ENCODE measurements around the gene ASCL4. TPM values are rescaled to one million over a fixed set of nuclear protein-coding genes. Genes with fewer than 3 reads are reported as not detected.

Gene ASCL4
- polyA plus RNA-seq, 1 of the 3 experiments (the other 2 are of a cell fraction): not detected

DNA sequence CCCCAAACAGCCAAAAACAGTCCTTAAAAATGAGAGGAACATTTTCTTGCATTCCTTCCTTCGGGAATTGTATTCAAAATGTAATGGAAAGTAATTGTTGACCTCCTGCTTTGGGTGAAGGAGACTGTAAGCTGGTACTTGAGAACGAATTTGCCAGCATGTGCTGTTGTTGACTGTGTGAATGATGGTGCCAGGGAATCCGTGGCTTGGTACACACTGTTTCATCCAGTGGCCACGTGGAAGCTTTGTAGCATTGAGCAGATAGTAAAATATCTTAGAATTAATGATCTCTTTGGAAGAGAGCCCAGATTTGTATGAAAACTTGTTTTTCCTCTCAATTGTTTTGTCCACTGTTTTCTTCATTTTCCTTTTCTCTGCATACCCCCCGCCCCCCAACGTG lies 1.7 kb downstream of the ASCL4 start:
- TF ChIP-seq, protein P1, sequence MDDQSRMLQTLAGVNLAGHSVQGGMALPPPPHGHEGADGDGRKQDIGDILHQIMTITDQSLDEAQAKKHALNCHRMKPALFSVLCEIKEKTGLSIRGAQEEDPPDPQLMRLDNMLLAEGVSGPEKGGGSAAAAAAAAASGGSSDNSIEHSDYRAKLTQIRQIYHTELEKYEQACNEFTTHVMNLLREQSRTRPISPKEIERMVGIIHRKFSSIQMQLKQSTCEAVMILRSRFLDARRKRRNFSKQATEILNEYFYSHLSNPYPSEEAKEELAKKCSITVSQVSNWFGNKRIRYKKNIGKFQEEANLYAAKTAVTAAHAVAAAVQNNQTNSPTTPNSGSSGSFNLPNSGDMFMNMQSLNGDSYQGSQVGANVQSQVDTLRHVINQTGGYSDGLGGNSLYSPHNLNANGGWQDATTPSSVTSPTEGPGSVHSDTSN (IDR thresholded peaks at IDR 0.05): no peak
- TF ChIP-seq REST (IDR thresholded peaks at IDR 0.05; ENCODE audit: low read depth, low read length) (no peak), FOXJ3 (CRISPR knock-in tag; IDR thresholded peaks at IDR 0.05) (no peak), RCOR1 (IDR thresholded peaks at IDR 0.05; ENCODE audit: low read length) (no peak), IRF3 (IDR thresholded peaks at IDR 0.05; ENCODE audit: low read depth, low read length) (no peak), RAD21 (IDR thresholded peaks at IDR 0.05; ENCODE audit: low read length) (no peak), USF2 (IDR thresholded peaks at IDR 0.05; ENCODE audit: borderline replicate concordance, low read depth, low read length) (no peak), YY1 (IDR thresholded peaks at IDR 0.05; ENCODE audit: low read depth) (no peak), MXI1 (IDR thresholded peaks at IDR 0.05; ENCODE audit: low read depth, low read length) (no peak), POLR2AphosphoS5 (IDR thresholded peaks at IDR 0.05; ENCODE audit: low read depth, low read length) (no peak), NRF1 (IDR thresholded peaks at IDR 0.05; ENCODE audit: low read depth, low read length) (no peak), FOXM1 (IDR thresholded peaks at IDR 0.05; ENCODE audit: low read depth) (no peak), MEF2A (IDR thresholded peaks at IDR 0.05; ENCODE audit: borderline replicate concordance, low read depth) (no peak)
- TF ChIP-seq, protein P2, sequence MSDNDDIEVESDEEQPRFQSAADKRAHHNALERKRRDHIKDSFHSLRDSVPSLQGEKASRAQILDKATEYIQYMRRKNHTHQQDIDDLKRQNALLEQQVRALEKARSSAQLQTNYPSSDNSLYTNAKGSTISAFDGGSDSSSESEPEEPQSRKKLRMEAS (IDR thresholded peaks at IDR 0.05; ENCODE audit: low read depth): no peak
- Histone ChIP-seq H3K9me3 (no peaks in the 10 kb centered on the region), H3K9me2 (no peaks in the 10 kb centered on the region), H3K79me2 (ENCODE audit: insufficient read depth) (no peaks in the 10 kb centered on the region), H3K9ac (no peak overlapping the region), H4K20me1 (ENCODE audit: insufficient read depth) (no peaks in the 10 kb centered on the region), H2AFZ (ENCODE audit: low read depth) (no peak overlapping the region), H3K27me3 (ENCODE audit: insufficient read depth) (peaks cover 23% of the 10 kb centered on the region), H3K4me2 (no peak overlapping the region), H3K27ac (ENCODE audit: low read depth in 2 of 2, low read length in 1 of 2) (no peak overlapping the region), H3K4me1 (ENCODE audit: control insufficient read depth in 1 of 2, insufficient read depth in 2 of 2, low read depth in 1 of 2, low read length in 1 of 2) (no peaks in the 10 kb centered on the region; a peak in 1 of 4 replicates), H3F3A (replicated peaks; ENCODE audit: insufficient read depth) (no peaks in the 10 kb centered on the region), H3K36me3 (replicated peaks in 1 of 2; ENCODE audit: control insufficient read depth in 1 of 2, insufficient read depth in 2 of 2, low read length in 1 of 2) (no peaks in the 10 kb centered on the region), H3K4me3 (ENCODE audit: low read depth in 2 of 2, low read length in 1 of 2) (no peak overlapping the region)
- ChIA-PET CTCF (interaction anchor here (1.4 to 2.3 kb wide), 4 partner anchors 8 to 17 kb away, joined by 4 to 8 read pairs (median 4); no protein-coding TSS in a partner anchor), POLR2A (no interaction called here)
- 7% methylated on average over 6 of the region's 6 CpGs for whole genome bisulfite sequencing (ENCODE audit: low lambda C conversion rate)
- no peak for DNase-seq
